ENCODE measurements around the gene LMNTD1.
"Not testable (repeated sequence)": the region's sequence is repeated elsewhere in the genome, so short reads cannot be mapped to it uniquely, and the experiment has no call there.

LMNTD1 gene

GRCh38 chr12:25488956-25489870, 63.9 kb downstream of the LMNTD1 start:
- DNase-seq: not testable (repeated sequence)

- peak; percentile 40 for DNase-seq
Observed at GRCh38 chr12:25482625-25483024, 70.5 kb downstream of the LMNTD1 start.

- DNase-seq: no peak
Observed at GRCh38 chr12:25480145-25480544, 72.9 kb downstream of the LMNTD1 start.

GRCh38 chr12:25477217-25477616, 75.9 kb downstream of the LMNTD1 start:
- no peak for DNase-seq

- DNase-seq: no peak
Observed at GRCh38 chr12:25472453-25472852, 80.6 kb downstream of the LMNTD1 start.

- no peak for DNase-seq
Observed at GRCh38 chr12:25469861-25470260, 83.2 kb downstream of the LMNTD1 start.

- no peak for DNase-seq
Observed at GRCh38 chr12:25469368-25469767, 83.7 kb downstream of the LMNTD1 start.

- DNase-seq: no peak
Observed at GRCh38 chr12:25463521-25463920, 89.6 kb downstream of the LMNTD1 start.

GRCh38 chr12:25463005-25463404, 90.1 kb downstream of the LMNTD1 start:
- no peak for DNase-seq

GRCh38 chr12:25459541-25459951, 93.5 kb downstream of the LMNTD1 start:
- DNase-seq: no peak

- peak; percentile 99 for DNase-seq
Observed at GRCh38 chr12:25458047-25458552, 95.0 kb downstream of the LMNTD1 start.

GRCh38 chr12:25456474-25456873, 96.6 kb downstream of the LMNTD1 start:
- no peak for DNase-seq

- peak; percentile 58 for DNase-seq
Observed at GRCh38 chr12:25455696-25456095, 97.4 kb downstream of the LMNTD1 start.

- DNase-seq: no peak
Observed at GRCh38 chr12:25449007-25449406, 104.1 kb downstream of the LMNTD1 start.

- DNase-seq: no peak
Observed at GRCh38 chr12:25447046-25447445, 106.0 kb downstream of the LMNTD1 start.

GRCh38 chr12:25438638-25439037, 114.4 kb downstream of the LMNTD1 start:
- peak; percentile 74 for DNase-seq

- DNase-seq: peak; percentile 79
Observed at GRCh38 chr12:25436206-25437030, 116.7 kb downstream of the LMNTD1 start.

- DNase-seq: no peak
Observed at GRCh38 chr12:25435431-25435830, 117.7 kb downstream of the LMNTD1 start.

GRCh38 chr12:25434515-25434914, 118.6 kb downstream of the LMNTD1 start:
- DNase-seq: no peak

- DNase-seq: peak; percentile 55
Observed at GRCh38 chr12:25433581-25434325, 119.3 kb downstream of the LMNTD1 start.

- DNase-seq: no peak
Observed at GRCh38 chr12:25433024-25433423, 120.1 kb downstream of the LMNTD1 start.

GRCh38 chr12:25427337-25428249, 125.5 kb downstream of the LMNTD1 start:
- no peak for DNase-seq

Measured in fibroblast of skin of right biceps (primary cell).